H1 (cell line): Measurements from ENCODE around the gene PEPD. TPM values are rescaled to one million over a fixed set of nuclear protein-coding genes. Genes with fewer than 3 reads are reported as not detected.

Experiments used
- CTCF ChIA-PET: fragments of 300-600 bp; sonication (Branson Sonifier 250); formaldehyde crosslinking; loops from one replicate; lab custom pipeline; 2021; ENCODE audit not compliant: partially characterized antibody; lab: Charles Lee
- POLR2A ChIA-PET: fragments of 300-600 bp; sonication (Branson Sonifier 250); formaldehyde crosslinking; loops from one replicate; lab custom pipeline; 2021; ENCODE audit warnings: inconsistent platforms; ENCODE audit not compliant: partially characterized antibody; lab: Charles Lee
- DNase-seq, 2 experiments: peaks; one replicate each; pipeline versions ENCODE4 v3.0.0 to v3.0.0-alpha.2; 2010 to 2022; ENCODE audit warnings: low spot score in 2 of 2, low read depth in 1 of 2, mixed read lengths in 1 of 2
- FAIRE-seq: peaks from 2 replicates; lab custom pipeline; 2011; peaks lifted over from hg19 to GRCh38; lab: Jason Lieb, UNC
- H2AFZ ChIP-seq: 2 replicates; pipeline ENCODE4 v1.8.1; 2012; ENCODE audit warnings: low read length, inconsistent platforms
- H2AK5ac ChIP-seq: 2 replicates; pipeline ENCODE4 v1.6.1; 2013; ENCODE audit warnings: low read depth, low read length
- H2BK120ac ChIP-seq: replicated peaks from 2 replicates; pipeline ENCODE3; 2013; ENCODE audit warnings: low read depth, low read length, inconsistent platforms
- H2BK12ac ChIP-seq: 2 replicates; pipeline ENCODE4 v1.6.1; 2013; ENCODE audit warnings: low read depth, low read length
- H2BK15ac ChIP-seq: 2 replicates; pipeline ENCODE4 v1.6.1; 2013; ENCODE audit warnings: low read length
- H2BK20ac ChIP-seq: 2 replicates; pipeline ENCODE4 v1.6.1; 2013; ENCODE audit warnings: low read length
- H2BK5ac ChIP-seq: 2 replicates; pipeline ENCODE4 v1.6.1; 2013; ENCODE audit warnings: low read depth, low read length
- H3K14ac ChIP-seq: 2 replicates; pipeline ENCODE4 v1.6.1; 2013; ENCODE audit warnings: inconsistent platforms; ENCODE audit not compliant: insufficient read length
- H3K18ac ChIP-seq: 2 replicates; pipeline ENCODE4 v1.6.1; 2013; ENCODE audit warnings: low read length; ENCODE audit errors: extremely low read depth
- H3K23ac ChIP-seq: 2 replicates; pipeline ENCODE4 v1.6.1; 2013; ENCODE audit warnings: inconsistent platforms; ENCODE audit not compliant: insufficient read length
- H3K23me2 ChIP-seq: 2 replicates; pipeline ENCODE4 v1.6.1; 2013; ENCODE audit warnings: low read depth, low read length
- H3K27ac ChIP-seq: 2 replicates; pipeline ENCODE4 v1.6.1; 2011; ENCODE audit warnings: low read depth, low read length, inconsistent platforms
- H3K27me3 ChIP-seq, 4 experiments: replicated peaks in 1 of 4; 1 replicate in 1 of 4; 2 replicates in 3 of 4; pipeline versions ENCODE4 v1.6.1 to v1.8.1; 2011 to 2013; ENCODE audit warnings: low read length in 3 of 4, mild to moderate bottlenecking in 3 of 4, inconsistent platforms in 2 of 4, mixed read lengths in 2 of 4, moderate library complexity in 1 of 4; ENCODE audit not compliant: control insufficient read depth in 3 of 4, insufficient read depth in 3 of 4; ENCODE audit errors: extremely low read depth in 1 of 4
- H3K36me3 ChIP-seq, 4 experiments: 2 replicates each; pipeline versions ENCODE4 v1.6.1 to v1.8.1; 2011 to 2013; ENCODE audit warnings: mild to moderate bottlenecking in 4 of 4, low read length in 3 of 4, moderate library complexity in 2 of 4, control low read depth in 1 of 4, inconsistent platforms in 1 of 4; ENCODE audit not compliant: insufficient read depth in 4 of 4, control insufficient read depth in 2 of 4
- H3K4ac ChIP-seq: replicated peaks from 2 replicates; pipeline ENCODE3; 2013; ENCODE audit warnings: low read length, low read depth, mixed read lengths, inconsistent platforms; ENCODE audit not compliant: insufficient read length
- H3K4me1 ChIP-seq, 4 experiments: replicated peaks in 1 of 4; 1 replicate in 1 of 4; 2 replicates in 3 of 4; pipeline versions ENCODE4 v1.6.1 to v1.8.1; 2011 to 2013; ENCODE audit warnings: low read length in 3 of 4, inconsistent platforms in 2 of 4, mixed read lengths in 1 of 4; ENCODE audit not compliant: insufficient read depth in 4 of 4, control insufficient read depth in 3 of 4
- H3K4me2 ChIP-seq, 2 experiments: 2 replicates each; pipeline versions ENCODE4 v1.6.1 to v1.8.1; 2011 to 2013; ENCODE audit warnings: low read depth in 2 of 2, low read length in 2 of 2, control low read depth in 1 of 2, inconsistent platforms in 1 of 2, mild to moderate bottlenecking in 1 of 2; ENCODE audit not compliant: insufficient read depth in 1 of 2
- H3K4me3 ChIP-seq, 4 experiments: fragments of 200-600, 300-600 bp in 1 of 4; sonication (generic), shearing (Covaris generic), sonication (Bioruptor Twin) in 1 of 4; 2 replicates each; pipeline versions ENCODE4 v1.5.1 to v1.8.1; 2011 to 2016; ENCODE audit warnings: low read length in 4 of 4, low read depth in 3 of 4, control low read depth in 2 of 4, inconsistent platforms in 2 of 4, mild to moderate bottlenecking in 2 of 4, mixed read lengths in 1 of 4, moderate library complexity in 1 of 4; ENCODE audit not compliant: insufficient read depth in 2 of 4; ENCODE audit errors: extremely low read depth in 1 of 4
- H3K56ac ChIP-seq: replicated peaks from 2 replicates; pipeline ENCODE3; 2013; ENCODE audit warnings: low read depth, mild to moderate bottlenecking, mixed read lengths, low read length, inconsistent platforms; ENCODE audit not compliant: insufficient read length
- H3K79me1 ChIP-seq: 2 replicates; pipeline ENCODE4 v1.6.1; 2013; ENCODE audit warnings: low read depth, low read length, control low read depth
- H3K79me2 ChIP-seq, 2 experiments: 2 replicates each; pipeline versions ENCODE4 v1.6.1 to v1.8.1; 2012 to 2013; ENCODE audit warnings: low read length in 2 of 2, mild to moderate bottlenecking in 2 of 2, inconsistent platforms in 1 of 2; ENCODE audit not compliant: insufficient read depth in 2 of 2, control insufficient read depth in 1 of 2
- H3K9ac ChIP-seq, 4 experiments: replicated peaks in 1 of 4; 1 replicate in 1 of 4; 2 replicates in 3 of 4; pipeline versions ENCODE4 v1.6.1 to v1.8.1; 2011 to 2013; ENCODE audit warnings: low read depth in 3 of 4, low read length in 3 of 4, control low read depth in 2 of 4, mild to moderate bottlenecking in 2 of 4, moderate library complexity in 2 of 4, inconsistent platforms in 1 of 4; ENCODE audit errors: extremely low read depth in 1 of 4
- H3K9me3 ChIP-seq, 2 experiments: 2 replicates each; pipeline versions ENCODE4 v1.6.1 to v1.8.1; 2012 to 2013; ENCODE audit warnings: mild to moderate bottlenecking in 2 of 2, moderate library complexity in 2 of 2, control low read depth in 1 of 2, inconsistent platforms in 1 of 2, low read depth in 1 of 2, low read length in 1 of 2, mixed read lengths in 1 of 2; ENCODE audit not compliant: insufficient read depth in 2 of 2
- H4K20me1 ChIP-seq, 2 experiments: replicated peaks in 1 of 2; 2 replicates each; pipeline versions ENCODE3 to v1.8.1; 2011 to 2013; ENCODE audit warnings: inconsistent platforms in 2 of 2, low read length in 2 of 2, mild to moderate bottlenecking in 1 of 2; ENCODE audit not compliant: insufficient read depth in 2 of 2, control insufficient read depth in 1 of 2
- H4K5ac ChIP-seq: 2 replicates; pipeline ENCODE4 v1.6.1; 2013; ENCODE audit warnings: low read length, low read depth, mixed read lengths, inconsistent platforms; ENCODE audit not compliant: insufficient read length
- H4K8ac ChIP-seq: 2 replicates; pipeline ENCODE4 v1.8.0; 2013; ENCODE audit warnings: mild to moderate bottlenecking, moderate library complexity, low read length, inconsistent platforms; ENCODE audit not compliant: insufficient read depth; ENCODE audit errors: extremely low read depth
- H4K91ac ChIP-seq: replicated peaks from 2 replicates; pipeline ENCODE3; 2013; ENCODE audit warnings: low read length, mixed read lengths, inconsistent platforms; ENCODE audit not compliant: insufficient read length
- KDM5A ChIP-seq: fragments of 200-600 bp; IDR thresholded peaks from 2 replicates; pipeline ENCODE4 v1.7.1; 2012; ENCODE audit warnings: mild to moderate bottlenecking, low read length, inconsistent platforms, mixed read lengths
- WGBS, 2 experiments: shearing (Covaris generic) in 1 of 2; methylation state at CpG; one replicate each; pipeline versions ENCODE4 v1.1.6 to v1.1.7; 2013 to 2015; ENCODE audit warnings: low lambda C conversion rate in 2 of 2, mixed read lengths in 2 of 2, inconsistent platforms in 1 of 2, low coverage in 1 of 2, missing lambda C conversion rate in 1 of 2; ENCODE audit not compliant: insufficient replicate concordance in 2 of 2, insufficient coverage in 1 of 2, insufficient read length in 1 of 2; ENCODE audit errors: extremely low coverage in 1 of 2, missing lambda C conversion rate in 1 of 2; 5-methylcytosine and 5-hydroxymethylcytosine counted together
- polyA plus RNA-seq, 7 experiments: library from polyadenylated mRNA; depleted of rRNA in 3 of 7; stranded (reverse) in 5 of 7; unstranded in 2 of 7; fragments of >200 nt in 5 of 7; fragments of 200-250 nt in 2 of 7; gene quantifications; 1 replicate in 5 of 7; 2 replicates in 1 of 7; 4 replicates in 1 of 7; pipeline versions ENCODE4 v1.2.1 to v1.2.3, GENCODE V29; 2011 to 2013; ENCODE audit warnings: missing spikeins in 2 of 7, mixed read lengths in 2 of 7
- total RNA-seq: library from RNA; stranded (reverse); fragmentation: NEBNext Ultra II Directional; extraction: Animal tissue kit (Norgen Biotek cat#: 25700); gene quantifications from 2 replicates; pipeline ENCODE4 v1.2.1, GENCODE V29; 2021

The PEPD gene
- total and polyA plus RNA-seq, 2 of the 8 experiments (the other 6 are each of a cell fraction or from before 2014, with no cell fraction given) = 84.1 to 178 TPM

- no peak overlapping the region; a peak in 2 of 7 replicates for H3K9ac ChIP-seq
These were observed 24.3 kb downstream of the PEPD start for GRCh38 chr19:33497131-33497777.

More at GRCh38 chr19:33497131-33497777, 24.3 kb downstream of the PEPD start:
- FAIRE-seq (no peak), DNase-seq (no peak)
- no peak overlapping the region for H3K56ac ChIP-seq
- no peak overlapping the region for H3K23ac ChIP-seq
- no peak overlapping the region for H2BK12ac ChIP-seq
- no peak for TF ChIP-seq KDM5A
- H4K91ac ChIP-seq = no peak overlapping the region
- POLR2A ChIA-PET = interaction anchor here (1.0 to 1.3 kb wide), 2 partner anchors 24 to 81 kb away, joined by 3 to 4 read pairs; partner anchors contain the start of gene PEPD
- no peaks in the 10 kb centered on the region for H3K23me2 ChIP-seq
- H2BK20ac ChIP-seq = no peak overlapping the region
- H3K27me3 ChIP-seq = no peaks in the 10 kb centered on the region
- CTCF ChIA-PET = interaction anchor here (0.6 to 0.9 kb wide), 2 partner anchors 241 to 265 kb away, joined by 3 read pairs; no protein-coding TSS in a partner anchor
- no peak overlapping the region for H4K5ac ChIP-seq
- no peak overlapping the region for H2BK15ac ChIP-seq
- no peak overlapping the region for H3K14ac ChIP-seq
- H2AK5ac ChIP-seq = no peak overlapping the region
- H3K36me3 ChIP-seq = peaks cover 0 to 6% (median 0%) of the 10 kb centered on the region in 4 experiments; a peak in 2 of 8 replicates
- no peaks in the 10 kb centered on the region; a peak in 1 of 7 replicates for H3K4me1 ChIP-seq
- no peak overlapping the region for H4K8ac ChIP-seq
- H2AFZ ChIP-seq = no peak overlapping the region
- H3K18ac ChIP-seq = no peak overlapping the region
- no peak overlapping the region for H2BK120ac ChIP-seq
- WGBS, 2 experiments = 94% methylated on average over 15 of the region's 15 CpGs; no CpG with 5 or more reads in 1 of the 2 experiments
- no peak overlapping the region for H3K27ac ChIP-seq
- no peak overlapping the region for H3K4me2 ChIP-seq
- H3K9me3 ChIP-seq = no peaks in the 10 kb centered on the region
- H3K79me2 ChIP-seq = no peaks in the 10 kb centered on the region
- H3K4ac ChIP-seq = no peak overlapping the region
- H2BK5ac ChIP-seq = no peak overlapping the region
- H4K20me1 ChIP-seq = peaks cover 0 to 7% of the 10 kb centered on the region in 2 experiments
- H3K4me3 ChIP-seq = no peak overlapping the region
- no peaks in the 10 kb centered on the region for H3K79me1 ChIP-seq
